ENCODE results near the gene ATP10B.

DNA sequence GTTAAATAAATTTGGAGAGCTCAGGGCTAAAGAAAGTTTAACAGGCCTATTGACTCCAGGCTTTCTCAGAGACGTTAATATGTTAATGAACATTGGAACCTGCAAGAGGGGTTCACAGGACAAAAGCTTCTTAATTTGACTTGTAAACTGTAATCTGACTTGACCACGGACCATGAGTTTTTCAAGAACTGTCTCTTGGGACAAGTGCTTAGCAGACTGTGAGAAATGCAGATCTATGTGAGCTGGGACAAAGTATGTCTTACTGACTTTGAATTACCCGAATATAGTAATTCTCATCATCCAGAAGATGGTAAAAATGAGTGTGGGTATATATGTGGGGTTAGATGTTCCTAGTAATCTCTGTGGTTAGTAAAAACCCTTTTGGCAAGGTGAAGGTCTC lies 186.6 kb downstream of the ATP10B start:
- TF ChIP-seq ESRRA (CRISPR knock-in tag; IDR thresholded peaks at IDR 0.05; ENCODE audit: borderline replicate concordance) (no peak), CREM (CRISPR knock-in tag; IDR thresholded peaks at IDR 0.05) (no peak)
- TF ChIP-seq, protein P1, sequence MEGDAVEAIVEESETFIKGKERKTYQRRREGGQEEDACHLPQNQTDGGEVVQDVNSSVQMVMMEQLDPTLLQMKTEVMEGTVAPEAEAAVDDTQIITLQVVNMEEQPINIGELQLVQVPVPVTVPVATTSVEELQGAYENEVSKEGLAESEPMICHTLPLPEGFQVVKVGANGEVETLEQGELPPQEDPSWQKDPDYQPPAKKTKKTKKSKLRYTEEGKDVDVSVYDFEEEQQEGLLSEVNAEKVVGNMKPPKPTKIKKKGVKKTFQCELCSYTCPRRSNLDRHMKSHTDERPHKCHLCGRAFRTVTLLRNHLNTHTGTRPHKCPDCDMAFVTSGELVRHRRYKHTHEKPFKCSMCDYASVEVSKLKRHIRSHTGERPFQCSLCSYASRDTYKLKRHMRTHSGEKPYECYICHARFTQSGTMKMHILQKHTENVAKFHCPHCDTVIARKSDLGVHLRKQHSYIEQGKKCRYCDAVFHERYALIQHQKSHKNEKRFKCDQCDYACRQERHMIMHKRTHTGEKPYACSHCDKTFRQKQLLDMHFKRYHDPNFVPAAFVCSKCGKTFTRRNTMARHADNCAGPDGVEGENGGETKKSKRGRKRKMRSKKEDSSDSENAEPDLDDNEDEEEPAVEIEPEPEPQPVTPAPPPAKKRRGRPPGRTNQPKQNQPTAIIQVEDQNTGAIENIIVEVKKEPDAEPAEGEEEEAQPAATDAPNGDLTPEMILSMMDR (IDR thresholded peaks at IDR 0.05): no peak
- TF ChIP-seq, protein P2, sequence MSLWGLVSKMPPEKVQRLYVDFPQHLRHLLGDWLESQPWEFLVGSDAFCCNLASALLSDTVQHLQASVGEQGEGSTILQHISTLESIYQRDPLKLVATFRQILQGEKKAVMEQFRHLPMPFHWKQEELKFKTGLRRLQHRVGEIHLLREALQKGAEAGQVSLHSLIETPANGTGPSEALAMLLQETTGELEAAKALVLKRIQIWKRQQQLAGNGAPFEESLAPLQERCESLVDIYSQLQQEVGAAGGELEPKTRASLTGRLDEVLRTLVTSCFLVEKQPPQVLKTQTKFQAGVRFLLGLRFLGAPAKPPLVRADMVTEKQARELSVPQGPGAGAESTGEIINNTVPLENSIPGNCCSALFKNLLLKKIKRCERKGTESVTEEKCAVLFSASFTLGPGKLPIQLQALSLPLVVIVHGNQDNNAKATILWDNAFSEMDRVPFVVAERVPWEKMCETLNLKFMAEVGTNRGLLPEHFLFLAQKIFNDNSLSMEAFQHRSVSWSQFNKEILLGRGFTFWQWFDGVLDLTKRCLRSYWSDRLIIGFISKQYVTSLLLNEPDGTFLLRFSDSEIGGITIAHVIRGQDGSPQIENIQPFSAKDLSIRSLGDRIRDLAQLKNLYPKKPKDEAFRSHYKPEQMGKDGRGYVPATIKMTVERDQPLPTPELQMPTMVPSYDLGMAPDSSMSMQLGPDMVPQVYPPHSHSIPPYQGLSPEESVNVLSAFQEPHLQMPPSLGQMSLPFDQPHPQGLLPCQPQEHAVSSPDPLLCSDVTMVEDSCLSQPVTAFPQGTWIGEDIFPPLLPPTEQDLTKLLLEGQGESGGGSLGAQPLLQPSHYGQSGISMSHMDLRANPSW (CRISPR knock-in tag; conservative IDR thresholded peaks at IDR 0.05; ENCODE audit: low read depth): no peak
- TF ChIP-seq, protein P3, sequence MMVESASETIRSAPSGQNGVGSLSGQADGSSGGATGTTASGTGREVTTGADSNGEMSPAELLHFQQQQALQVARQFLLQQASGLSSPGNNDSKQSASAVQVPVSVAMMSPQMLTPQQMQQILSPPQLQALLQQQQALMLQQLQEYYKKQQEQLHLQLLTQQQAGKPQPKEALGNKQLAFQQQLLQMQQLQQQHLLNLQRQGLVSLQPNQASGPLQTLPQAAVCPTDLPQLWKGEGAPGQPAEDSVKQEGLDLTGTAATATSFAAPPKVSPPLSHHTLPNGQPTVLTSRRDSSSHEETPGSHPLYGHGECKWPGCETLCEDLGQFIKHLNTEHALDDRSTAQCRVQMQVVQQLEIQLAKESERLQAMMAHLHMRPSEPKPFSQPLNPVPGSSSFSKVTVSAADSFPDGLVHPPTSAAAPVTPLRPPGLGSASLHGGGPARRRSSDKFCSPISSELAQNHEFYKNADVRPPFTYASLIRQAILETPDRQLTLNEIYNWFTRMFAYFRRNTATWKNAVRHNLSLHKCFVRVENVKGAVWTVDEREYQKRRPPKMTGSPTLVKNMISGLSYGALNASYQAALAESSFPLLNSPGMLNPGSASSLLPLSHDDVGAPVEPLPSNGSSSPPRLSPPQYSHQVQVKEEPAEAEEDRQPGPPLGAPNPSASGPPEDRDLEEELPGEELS (CRISPR knock-in tag; IDR thresholded peaks at IDR 0.05): no peak

All from WTC11 (cell line).